ENCODE measurements around the gene TCF12. TPM values are rescaled to one million over a fixed set of nuclear protein-coding genes. Genes with fewer than 3 reads are reported as not detected.
A peak's percentile ranks its signal among the peaks of the same experiment; 100 is the strongest.

TCF12 gene
- total RNA-seq, 1 donor from 2014 or later = 138 TPM

GRCh38 chr15:57031082-57031481, 112.6 kb downstream of the TCF12 start:
- Histone ChIP-seq H3K4me3 (no peak overlapping the region), H3K4me1 (peaks cover 20% of the 10 kb centered on the region), H3K36me3 (no peaks in the 10 kb centered on the region), H3K9me3 (no peaks in the 10 kb centered on the region), H3K27ac (peak overlapping the region; percentile 23), H3K27me3 (no peaks in the 10 kb centered on the region)
- intact Hi-C loops (cut with DNase I) = no loop called here
- no peak for DNase-seq (ENCODE audit: extremely low spot score in 2 of 2)
- TF ChIP-seq CTCF (IDR thresholded peaks at IDR 0.05) = no peak
- no peak for TF ChIP-seq POLR2AphosphoS5 (IDR thresholded peaks at IDR 0.05; ENCODE audit: insufficient read depth in 1 of 2, low read depth in 1 of 2)
- TF ChIP-seq POLR2A (IDR thresholded peaks at IDR 0.05) = no peak

GRCh38 chr15:57031605-57032004, 113.2 kb downstream of the TCF12 start:
- H3K9me3 ChIP-seq = no peaks in the 10 kb centered on the region
- intact Hi-C loops (cut with DNase I) = no loop called here
- TF ChIP-seq POLR2AphosphoS5 (IDR thresholded peaks at IDR 0.05; ENCODE audit: insufficient read depth in 1 of 2, low read depth in 1 of 2) = no peak
- no peak for TF ChIP-seq CTCF (IDR thresholded peaks at IDR 0.05)
- no peak for TF ChIP-seq POLR2A (IDR thresholded peaks at IDR 0.05)
- no peak overlapping the region for H3K4me3 ChIP-seq
- H3K27ac ChIP-seq = peak overlapping the region; percentile 23
- no peak for DNase-seq (ENCODE audit: extremely low spot score in 2 of 2)
- no peaks in the 10 kb centered on the region for H3K36me3 ChIP-seq
- no peaks in the 10 kb centered on the region for H3K27me3 ChIP-seq
- peaks cover 25% of the 10 kb centered on the region for H3K4me1 ChIP-seq

GRCh38 chr15:57032338-57032737, 113.9 kb downstream of the TCF12 start:
- H3K27me3 ChIP-seq = no peaks in the 10 kb centered on the region
- peaks cover 27% of the 10 kb centered on the region for H3K4me1 ChIP-seq
- DNase-seq (ENCODE audit: extremely low spot score in 2 of 2) = no peak
- H3K36me3 ChIP-seq = no peaks in the 10 kb centered on the region
- intact Hi-C loops (cut with DNase I) = no loop called here
- H3K4me3 ChIP-seq = no peak overlapping the region
- peak overlapping the region; percentile 10 for H3K27ac ChIP-seq
- H3K9me3 ChIP-seq = no peaks in the 10 kb centered on the region
- TF ChIP-seq CTCF (IDR thresholded peaks at IDR 0.05) (no peak), POLR2AphosphoS5 (IDR thresholded peaks at IDR 0.05; ENCODE audit: insufficient read depth in 1 of 2, low read depth in 1 of 2) (no peak), POLR2A (IDR thresholded peaks at IDR 0.05) (no peak)

GRCh38 chr15:57033715-57034439, 115.4 kb downstream of the TCF12 start:
- Histone ChIP-seq H3K4me3 (no peak overlapping the region), H3K27ac (no peak overlapping the region), H3K4me1 (peaks cover 27% of the 10 kb centered on the region), H3K36me3 (no peaks in the 10 kb centered on the region), H3K27me3 (no peaks in the 10 kb centered on the region), H3K9me3 (no peaks in the 10 kb centered on the region)
- intact Hi-C loops (cut with DNase I) = no loop called here
- TF ChIP-seq POLR2AphosphoS5 (IDR thresholded peaks at IDR 0.05; ENCODE audit: insufficient read depth in 1 of 2, low read depth in 1 of 2) = no peak
- TF ChIP-seq CTCF (IDR thresholded peaks at IDR 0.05) = no peak
- no peak for TF ChIP-seq POLR2A (IDR thresholded peaks at IDR 0.05)
- no peak for DNase-seq (ENCODE audit: extremely low spot score in 2 of 2)

- no peak for DNase-seq (ENCODE audit: extremely low spot score in 2 of 2)
- Histone ChIP-seq H3K27ac (no peak overlapping the region), H3K4me3 (no peak overlapping the region), H3K9me3 (no peaks in the 10 kb centered on the region), H3K36me3 (no peaks in the 10 kb centered on the region), H3K4me1 (peaks cover 27% of the 10 kb centered on the region), H3K27me3 (no peaks in the 10 kb centered on the region)
- intact Hi-C loops (cut with DNase I) = no loop called here
- TF ChIP-seq POLR2A (IDR thresholded peaks at IDR 0.05) = no peak
- TF ChIP-seq POLR2AphosphoS5 (IDR thresholded peaks at IDR 0.05; ENCODE audit: insufficient read depth in 1 of 2, low read depth in 1 of 2) = no peak
- no peak for TF ChIP-seq CTCF (IDR thresholded peaks at IDR 0.05)
Measured at GRCh38 chr15:57034613-57035012, 116.2 kb downstream of the TCF12 start.
